A673 (cell line): ENCODE results near the gene TPO. TPM values are rescaled to one million over a fixed set of nuclear protein-coding genes. Genes with fewer than 3 reads are reported as not detected.

Experiments used
- BruUV-seq: library from RNA; stranded (reverse); fragments of 400-500 nt; replicated peaks from 2 replicates; lab custom pipeline; 2021; lab: Mats Ljungman, UMichigan
- CTCF ChIA-PET: fragments of 300-600 bp; sonication (Branson Sonifier 250); formaldehyde crosslinking; loops from one replicate; lab custom pipeline; 2022; ENCODE audit warnings: antibody characterized with exemption; lab: Charles Lee
- POLR2A ChIA-PET: fragments of 300-600 bp; sonication (Branson Sonifier 250); formaldehyde crosslinking; loops from one replicate; lab custom pipeline; 2022; ENCODE audit warnings: antibody characterized with exemption; ENCODE audit not compliant: low non-redundant PET; lab: Charles Lee
- DNase-seq: peaks from one replicate; pipeline ENCODE4 v3.0.0-alpha.2; 2015; ENCODE audit warnings: low spot score
- H3K27ac ChIP-seq: fragments of 200-600 bp; sonication (generic); 2 replicates; pipeline ENCODE4 v1.5.1; 2016; ENCODE audit warnings: mixed run types, low read depth, mild to moderate bottlenecking, mixed read lengths, antibody characterized with exemption, low read length; ENCODE audit not compliant: poor library complexity, severe bottlenecking
- H3K27me3 ChIP-seq: fragments of 200-600 bp; sonication (generic); replicated peaks from 2 replicates; pipeline ENCODE4 v1.6.1; 2017; ENCODE audit warnings: mixed run types, low read depth, mild to moderate bottlenecking, mixed read lengths, antibody characterized with exemption, low read length; ENCODE audit not compliant: insufficient read depth, poor library complexity
- H3K36me3 ChIP-seq: fragments of 200-600 bp; sonication (generic); 2 replicates; pipeline ENCODE4 v1.6.1; 2016; ENCODE audit warnings: mixed run types, mild to moderate bottlenecking, mixed read lengths, antibody characterized with exemption, low read length; ENCODE audit not compliant: insufficient read depth, poor library complexity, severe bottlenecking
- H3K4me1 ChIP-seq: fragments of 200-600 bp; sonication (generic); 2 replicates; pipeline ENCODE4 v1.6.1; 2017; ENCODE audit warnings: mixed run types, mild to moderate bottlenecking, mixed read lengths, antibody characterized with exemption, low read length; ENCODE audit not compliant: insufficient read depth, poor library complexity, severe bottlenecking
- H3K4me3 ChIP-seq: fragments of 200-600 bp; sonication (generic); 2 replicates; pipeline ENCODE4 v1.5.1; 2016; ENCODE audit warnings: low read depth, mixed run types, mild to moderate bottlenecking, mixed read lengths, low read length; ENCODE audit not compliant: poor library complexity, severe bottlenecking
- H3K9me3 ChIP-seq: fragments of 200-600 bp; sonication (generic); 2 replicates; pipeline ENCODE4 v1.6.1; 2016; ENCODE audit warnings: mixed run types, low read depth, mild to moderate bottlenecking, mixed read lengths, antibody characterized with exemption, low read length; ENCODE audit not compliant: poor library complexity, severe bottlenecking
- EZH2 ChIP-seq: fragments of 200-600 bp; sonication (generic); IDR thresholded peaks from 2 replicates; pipeline ENCODE4 v1.6.1; 2017; ENCODE audit warnings: borderline replicate concordance, low read depth, mild to moderate bottlenecking, mixed read lengths, antibody characterized with exemption, low read length; ENCODE audit not compliant: poor library complexity, severe bottlenecking
- intact Hi-C: fragments of 100-400 bp; cut with micrococcal nuclease; formaldehyde crosslinking; loops from one replicate; pipeline ENCODE4 v1.10.0; 2022; ENCODE audit not compliant: unreplicated experiment
- total RNA-seq: library from RNA; stranded (reverse); gene quantifications from 2 replicates; pipeline ENCODE4 v1.2.3, GENCODE V29; 2021
- TF ChIP-seq, protein P1 (sequence below): fragments of 300-800, 200-600 bp; sonication (generic); conservative IDR thresholded peaks from 2 replicates; pipeline ENCODE4 v1.5.1; 2017; ENCODE audit warnings: low read depth, mild to moderate bottlenecking, antibody characterized with exemption, low read length, moderate library complexity, mixed read lengths

The TPO gene
- total RNA-seq, 1 experiment from 2014 or later: not detected

DNA sequence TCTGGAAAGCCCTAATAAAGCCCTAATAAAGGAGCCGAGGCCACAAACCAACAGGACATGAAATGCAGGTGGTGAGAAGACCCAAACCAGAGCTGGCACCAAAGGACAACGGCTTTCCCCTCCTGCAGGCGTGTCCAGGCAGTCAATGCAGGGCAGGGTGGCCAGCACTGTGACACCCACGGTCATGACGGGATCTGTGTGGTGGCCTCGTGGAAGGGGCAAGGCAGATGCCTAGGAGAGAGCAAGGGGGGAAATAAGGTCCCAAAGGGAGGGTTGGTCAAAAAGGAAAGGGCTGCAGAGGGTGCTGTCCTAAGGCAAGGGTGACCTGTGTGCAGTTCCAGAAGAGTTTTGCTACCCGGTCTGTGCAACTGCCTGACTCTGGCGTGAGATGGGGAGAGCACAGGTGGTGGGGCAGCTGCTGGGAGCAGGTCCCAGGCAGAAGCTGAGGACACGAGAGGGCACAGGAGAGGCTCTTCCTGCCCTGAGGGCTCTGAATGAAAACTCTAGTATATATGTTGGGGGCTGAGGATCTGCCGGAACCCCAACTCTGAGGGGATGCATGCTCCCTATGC, 156.7 kb downstream of the TPO start:
- H3K4me1 ChIP-seq: no peaks in the 10 kb centered on the region
- H3K36me3 ChIP-seq: no peaks in the 10 kb centered on the region
- TF ChIP-seq EZH2: no peak
- TF ChIP-seq, protein P1, sequence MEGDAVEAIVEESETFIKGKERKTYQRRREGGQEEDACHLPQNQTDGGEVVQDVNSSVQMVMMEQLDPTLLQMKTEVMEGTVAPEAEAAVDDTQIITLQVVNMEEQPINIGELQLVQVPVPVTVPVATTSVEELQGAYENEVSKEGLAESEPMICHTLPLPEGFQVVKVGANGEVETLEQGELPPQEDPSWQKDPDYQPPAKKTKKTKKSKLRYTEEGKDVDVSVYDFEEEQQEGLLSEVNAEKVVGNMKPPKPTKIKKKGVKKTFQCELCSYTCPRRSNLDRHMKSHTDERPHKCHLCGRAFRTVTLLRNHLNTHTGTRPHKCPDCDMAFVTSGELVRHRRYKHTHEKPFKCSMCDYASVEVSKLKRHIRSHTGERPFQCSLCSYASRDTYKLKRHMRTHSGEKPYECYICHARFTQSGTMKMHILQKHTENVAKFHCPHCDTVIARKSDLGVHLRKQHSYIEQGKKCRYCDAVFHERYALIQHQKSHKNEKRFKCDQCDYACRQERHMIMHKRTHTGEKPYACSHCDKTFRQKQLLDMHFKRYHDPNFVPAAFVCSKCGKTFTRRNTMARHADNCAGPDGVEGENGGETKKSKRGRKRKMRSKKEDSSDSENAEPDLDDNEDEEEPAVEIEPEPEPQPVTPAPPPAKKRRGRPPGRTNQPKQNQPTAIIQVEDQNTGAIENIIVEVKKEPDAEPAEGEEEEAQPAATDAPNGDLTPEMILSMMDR: no peak
- ChIA-PET POLR2A (no interaction called here), CTCF (no interaction called here)
- intact Hi-C loops: no loop called here
- BruUV-seq: no TSS peak
- H3K27me3 ChIP-seq: no peaks in the 10 kb centered on the region
- no peak overlapping the region for H3K4me3 ChIP-seq
- H3K9me3 ChIP-seq: no peaks in the 10 kb centered on the region
- no peak overlapping the region for H3K27ac ChIP-seq
- DNase-seq: no peak

DNA sequence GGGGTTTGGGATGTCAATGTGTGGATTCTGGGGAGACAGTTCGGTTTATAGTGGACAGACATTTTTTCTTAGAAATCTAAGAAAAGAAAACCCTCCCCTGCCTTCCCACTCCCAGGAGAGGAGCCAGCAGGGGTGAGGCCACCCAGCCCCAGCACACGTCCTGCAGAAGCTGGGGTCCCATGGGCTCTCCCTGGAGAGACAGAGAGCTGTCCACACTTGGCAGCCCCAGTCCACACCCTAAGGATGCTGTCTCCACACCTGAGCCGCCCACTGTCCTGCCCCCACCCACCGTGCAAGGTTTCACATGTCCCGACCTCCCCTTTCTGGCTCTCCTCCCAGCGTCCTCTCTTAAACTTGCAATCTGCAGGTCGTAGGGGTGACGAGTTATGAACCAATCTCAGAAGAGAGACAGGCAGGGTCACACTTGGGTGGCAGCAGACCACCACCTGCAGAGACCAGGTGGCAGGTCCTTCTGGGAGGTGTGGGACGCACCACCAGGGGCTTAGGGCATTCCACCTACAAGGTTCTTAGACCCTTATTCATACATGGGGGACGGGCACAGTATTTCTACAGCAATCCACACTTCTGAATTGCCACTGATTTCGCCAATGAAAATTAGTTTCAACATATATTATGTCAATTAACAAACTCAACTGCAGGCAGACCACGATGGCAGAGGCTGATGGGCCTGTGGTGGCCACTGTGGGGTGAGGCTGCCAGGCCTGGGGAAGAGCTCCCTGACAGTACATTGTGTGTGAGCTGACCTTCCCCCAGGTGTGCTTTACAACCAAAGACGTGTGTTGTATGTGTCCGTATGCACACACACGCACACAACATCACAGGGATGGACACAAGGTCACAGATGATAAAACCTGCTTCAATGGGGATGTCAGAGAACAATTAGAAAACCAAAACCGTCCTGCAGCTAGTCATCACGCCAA, 158.5 kb downstream of the TPO start:
- BruUV-seq: no TSS peak
- DNase-seq: no peak

DNA sequence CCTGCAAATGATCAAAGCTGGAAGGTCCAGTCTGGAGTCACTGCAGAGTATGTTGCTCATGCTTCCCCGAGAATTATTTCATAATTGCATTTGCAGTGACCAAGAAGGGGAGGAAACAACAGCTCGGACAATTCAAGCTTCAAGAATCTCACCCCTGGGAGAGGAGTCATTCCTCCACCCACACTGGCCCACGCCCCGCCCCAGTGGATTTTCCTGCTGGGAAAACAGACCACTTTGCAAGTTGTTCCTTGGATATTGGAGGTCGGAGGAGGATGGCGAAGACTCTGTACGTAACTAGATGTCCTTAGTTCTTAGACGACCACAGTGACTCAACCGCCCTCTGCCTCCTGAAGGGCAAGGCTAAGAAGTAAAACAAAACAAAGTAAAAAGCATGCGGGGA, 159.4 kb downstream of the TPO start:
- BruUV-seq: no TSS peak
- Histone ChIP-seq H3K4me3 (no peak overlapping the region), H3K9me3 (no peaks in the 10 kb centered on the region), H3K36me3 (no peaks in the 10 kb centered on the region), H3K4me1 (no peaks in the 10 kb centered on the region), H3K27ac (no peak overlapping the region), H3K27me3 (no peaks in the 10 kb centered on the region)
- intact Hi-C loops: no loop called here
- ChIA-PET CTCF (no interaction called here), POLR2A (no interaction called here)
- no peak for DNase-seq
- TF ChIP-seq, protein P1: no peak
- no peak for TF ChIP-seq EZH2

More for the DNA sequence above, 158.5 kb downstream of the TPO start:
- Histone ChIP-seq H3K4me1 (no peaks in the 10 kb centered on the region), H3K9me3 (no peaks in the 10 kb centered on the region), H3K27me3 (no peaks in the 10 kb centered on the region), H3K36me3 (no peaks in the 10 kb centered on the region), H3K4me3 (no peak overlapping the region), H3K27ac (no peak overlapping the region)
- CTCF ChIA-PET: no interaction called here
- intact Hi-C loops: no loop called here
- POLR2A ChIA-PET: no interaction called here
- no peak for TF ChIP-seq EZH2
- TF ChIP-seq, protein P1: no peak
